ENCODE results near the gene MRPL23. TPM values are rescaled to one million over a fixed set of nuclear protein-coding genes. Genes with fewer than 3 reads are reported as not detected.

The MRPL23 gene
- total and polyA plus RNA-seq, 9 of the 15 experiments (the other 6 are each of a cell fraction or from before 2014, with no cell fraction given) = 0.44 to 109 (median 37.4) TPM

DNA sequence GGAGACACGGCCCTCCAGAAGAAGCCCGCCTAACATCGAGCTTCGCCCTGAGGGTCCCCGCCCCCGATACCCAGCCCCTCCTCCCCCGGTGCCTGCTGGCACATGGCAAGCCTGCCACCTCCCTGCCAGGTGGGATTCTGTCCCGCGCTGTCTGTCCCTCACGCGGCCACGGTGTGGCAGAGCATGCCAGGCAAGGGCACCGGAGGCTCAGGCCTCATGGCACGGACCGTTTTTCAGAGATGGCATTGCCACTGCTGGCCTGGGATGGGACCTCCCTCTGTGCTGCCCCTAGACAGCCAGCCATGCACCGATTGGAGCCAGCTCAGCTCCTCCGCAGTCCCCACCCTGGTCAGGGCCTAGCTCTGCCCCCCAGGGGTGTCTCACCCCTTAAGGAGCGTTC, 19.4 kb downstream of the MRPL23 start:
- DNase-seq (ENCODE audit: extremely low read depth in 1 of 4, low spot score in 3 of 4) (no peak), FAIRE-seq (no peak), ATAC-seq (no peak)
- H3K9me3 ChIP-seq (replicated peaks; ENCODE audit: control insufficient read depth, insufficient read depth, low read depth, low read length) = no peaks in the 10 kb centered on the region
- ChIA-PET POLR2A (interaction anchor here (0.6 to 1.3 kb wide), 3 partner anchors 15 to 272 kb away, joined by 3 to 6 read pairs (median 3); no protein-coding TSS in a partner anchor), CTCF (ENCODE audit: low intra/inter-chr PET ratio) (no interaction called here)
- no peaks in the 10 kb centered on the region for H4K20me1 ChIP-seq (replicated peaks; ENCODE audit: control insufficient read depth, insufficient read depth, low read length)
- no peak overlapping the region for H3K4me2 ChIP-seq (ENCODE audit: insufficient read depth, low read length)
- WGBS (ENCODE audit: insufficient coverage, low coverage, missing lambda C conversion rate) = no CpG with 5 or more reads among the region's 18 CpGs
- no peaks in the 10 kb centered on the region for H3K79me2 ChIP-seq (ENCODE audit: control insufficient read depth, insufficient read depth, low read length)
- no TSS peak for BruUV-seq (replicated peaks)
- no peaks in the 10 kb centered on the region for H3K36me3 ChIP-seq (ENCODE audit: control insufficient read depth, insufficient read depth, low read length)
- intact Hi-C loops (cut with micrococcal nuclease) = no loop called here
- TF ChIP-seq ARNT (IDR thresholded peaks at IDR 0.05) (no peak), ZNF764 (CRISPR knock-in tag; IDR thresholded peaks at IDR 0.05; ENCODE audit: low read depth) (no peak), ZNF584 (CRISPR knock-in tag; IDR thresholded peaks at IDR 0.05; ENCODE audit: low read depth) (no peak), ZNF586 (CRISPR knock-in tag; conservative IDR thresholded peaks at IDR 0.05) (no peak), PREB (CRISPR knock-in tag; IDR thresholded peaks at IDR 0.05) (no peak)
- no peak overlapping the region for H3K4me3 ChIP-seq
- H3K9me1 ChIP-seq (ENCODE audit: control insufficient read depth, insufficient read depth, low read length) = no peaks in the 10 kb centered on the region
- no peaks in the 10 kb centered on the region for H3K27me3 ChIP-seq (ENCODE audit: control insufficient read depth in 2 of 2, insufficient read depth in 2 of 2, low read length in 2 of 2)
- in situ Hi-C loops (cut with MboI) = no loop called here
- no peaks in the 10 kb centered on the region for H3K4me1 ChIP-seq (replicated peaks in 1 of 2; ENCODE audit: control insufficient read depth in 2 of 2, insufficient read depth in 2 of 2, low read length in 2 of 2)
- H3K9ac ChIP-seq (ENCODE audit: insufficient read depth in 1 of 2, low read depth in 2 of 2, low read length in 2 of 2) = no peak overlapping the region
- no peak overlapping the region for H2AFZ ChIP-seq (ENCODE audit: low read depth, low read length)
- H3K27ac ChIP-seq (ENCODE audit: extremely low read depth, low read depth, low read length) = no peak overlapping the region

Measured in K562 (cell line).